Measurements from ENCODE around the gene PLCL2. TPM values are rescaled to one million over a fixed set of nuclear protein-coding genes. Genes with fewer than 3 reads are reported as not detected.
"Not testable (repeated sequence)": the region's sequence is repeated elsewhere in the genome, so short reads cannot be mapped to it uniquely, and the experiment has no call there.

The PLCL2 gene
- total RNA-seq, 1 donor from 2014 or later, result 26.4 TPM

DNA sequence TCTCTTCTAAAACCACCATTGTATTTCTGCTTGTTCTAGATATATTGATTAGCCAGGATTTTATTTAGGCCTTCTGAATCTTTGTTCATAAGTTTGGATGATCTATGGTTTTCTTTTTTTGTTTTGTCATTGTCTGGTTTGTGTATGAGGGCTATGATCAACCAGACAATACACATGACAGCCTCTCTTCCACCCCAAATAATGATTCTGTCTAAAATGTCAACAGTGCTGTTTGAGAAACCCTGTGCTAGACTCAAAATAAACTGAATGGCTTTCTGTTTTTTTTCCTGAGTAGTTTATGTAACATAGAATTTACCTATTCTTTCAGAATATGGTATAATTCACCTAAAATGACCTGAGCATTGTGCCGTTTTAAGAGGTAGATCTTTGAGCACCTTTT lies 66.1 kb downstream of the PLCL2 start:
- H3K4me3 Mint-ChIP-seq, result no peak overlapping the region
- H3K9ac ChIP-seq, result no peak overlapping the region
- no peaks in the 10 kb centered on the region for H3K27me3 Mint-ChIP-seq (ENCODE audit: insufficient read depth, low read depth)
- H3F3A ChIP-seq (ENCODE audit: low read depth), result no peaks in the 10 kb centered on the region
- H3K9me3 Mint-ChIP-seq, result no peaks in the 10 kb centered on the region
- no peaks in the 10 kb centered on the region for H3K36me3 Mint-ChIP-seq
- H3K27me3 ChIP-seq, result no peaks in the 10 kb centered on the region
- H2AFZ ChIP-seq (replicated peaks), result no peak overlapping the region
- no peaks in the 10 kb centered on the region for H3K4me1 ChIP-seq
- no peaks in the 10 kb centered on the region for H3K36me3 ChIP-seq
- peaks cover 76% of the 10 kb centered on the region for H3K79me2 ChIP-seq (ENCODE audit: low read depth)
- no peaks in the 10 kb centered on the region for H4K20me1 ChIP-seq (ENCODE audit: low read depth)
- no peaks in the 10 kb centered on the region for H3K4me1 Mint-ChIP-seq
- TF ChIP-seq CTCF (IDR thresholded peaks at IDR 0.05) (no peak), EZH2phosphoT487 (IDR thresholded peaks at IDR 0.05) (no peak), EZH2 (IDR thresholded peaks at IDR 0.05) (no peak)
- H3K4me2 ChIP-seq, result no peak overlapping the region
- no peaks in the 10 kb centered on the region for H3K9me3 ChIP-seq (ENCODE audit: low read depth)
- DNase-seq (ENCODE audit: low spot score), result no peak
- H3K4me3 ChIP-seq, result no peak overlapping the region
- H3K27ac ChIP-seq, result no peak overlapping the region
- no peak overlapping the region for H3K27ac Mint-ChIP-seq

DNA sequence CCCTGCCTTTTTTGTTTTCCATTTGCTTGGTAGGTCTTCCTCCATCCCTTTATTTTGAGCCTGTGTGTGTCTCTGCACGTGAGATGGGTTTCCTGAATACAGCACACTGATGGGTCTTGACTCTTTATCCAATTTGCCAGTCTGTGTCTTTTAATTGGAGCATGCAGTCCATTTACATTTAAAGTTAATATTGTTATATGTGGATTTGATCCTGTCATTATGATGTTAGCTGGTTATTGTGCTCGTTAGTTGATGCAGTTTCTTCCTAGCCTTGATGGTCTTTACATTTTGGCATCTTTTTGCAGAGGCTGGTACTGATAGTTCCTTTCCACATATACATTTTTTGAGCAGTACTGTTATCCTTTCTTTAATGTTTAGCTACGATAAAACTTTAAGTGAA lies 73.1 kb downstream of the PLCL2 start:
- not testable (repeated sequence) for H3K27ac ChIP-seq; H3F3A ChIP-seq (ENCODE audit: low read depth); H2AFZ ChIP-seq (replicated peaks); H4K20me1 ChIP-seq (ENCODE audit: low read depth); H3K27me3 ChIP-seq; H3K9me3 Mint-ChIP-seq; H3K27me3 Mint-ChIP-seq (ENCODE audit: insufficient read depth, low read depth); H3K4me1 Mint-ChIP-seq; H3K4me2 ChIP-seq; H3K36me3 Mint-ChIP-seq; H3K4me1 ChIP-seq; H3K9me3 ChIP-seq (ENCODE audit: low read depth); H3K9ac ChIP-seq; H3K4me3 Mint-ChIP-seq; H3K27ac Mint-ChIP-seq; DNase-seq (ENCODE audit: low spot score); H3K36me3 ChIP-seq; H3K4me3 ChIP-seq
- H3K79me2 ChIP-seq (ENCODE audit: low read depth), result peaks cover 31% of the 10 kb centered on the region

GRCh38 chr3:16960125-16960524 lies 75.4 kb downstream of the PLCL2 start:
- H3K36me3 ChIP-seq, result no peaks in the 10 kb centered on the region
- H2AFZ ChIP-seq (replicated peaks), result no peak overlapping the region
- H3K4me3 ChIP-seq, result no peak overlapping the region
- H3K27me3 ChIP-seq, result no peaks in the 10 kb centered on the region
- no peak for DNase-seq (ENCODE audit: low spot score)
- H4K20me1 ChIP-seq (ENCODE audit: low read depth), result no peaks in the 10 kb centered on the region
- H3K36me3 Mint-ChIP-seq, result no peaks in the 10 kb centered on the region
- peaks cover 6% of the 10 kb centered on the region for H3K4me1 ChIP-seq
- H3K79me2 ChIP-seq (ENCODE audit: low read depth), result peaks cover 28% of the 10 kb centered on the region
- H3K27ac Mint-ChIP-seq, result no peak overlapping the region
- H3K9me3 ChIP-seq (ENCODE audit: low read depth), result no peaks in the 10 kb centered on the region
- H3K27ac ChIP-seq, result no peak overlapping the region
- no peak overlapping the region for H3K4me3 Mint-ChIP-seq
- peaks cover 3% of the 10 kb centered on the region for H3F3A ChIP-seq (ENCODE audit: low read depth)
- H3K9me3 Mint-ChIP-seq, result peaks cover 5% of the 10 kb centered on the region
- H3K27me3 Mint-ChIP-seq (ENCODE audit: insufficient read depth, low read depth), result no peaks in the 10 kb centered on the region
- H3K9ac ChIP-seq, result no peak overlapping the region
- TF ChIP-seq EZH2 (IDR thresholded peaks at IDR 0.05) (no peak), CTCF (IDR thresholded peaks at IDR 0.05) (no peak), EZH2phosphoT487 (IDR thresholded peaks at IDR 0.05) (no peak)
- no peak overlapping the region for H3K4me2 ChIP-seq
- no peaks in the 10 kb centered on the region for H3K4me1 Mint-ChIP-seq

- no peak for DNase-seq (ENCODE audit: low spot score)
- TF ChIP-seq CTCF (IDR thresholded peaks at IDR 0.05) (no peak), EZH2phosphoT487 (IDR thresholded peaks at IDR 0.05) (no peak), EZH2 (IDR thresholded peaks at IDR 0.05) (no peak)
- Histone ChIP-seq H3K4me2 (no peak overlapping the region), H3K27me3 (no peaks in the 10 kb centered on the region), H3K9me3 (ENCODE audit: low read depth) (no peaks in the 10 kb centered on the region), H3K36me3 (no peaks in the 10 kb centered on the region), H3K79me2 (ENCODE audit: low read depth) (peaks cover 33% of the 10 kb centered on the region), H4K20me1 (ENCODE audit: low read depth) (no peaks in the 10 kb centered on the region), H3K9ac (no peak overlapping the region), H3K4me1 (peaks cover 6% of the 10 kb centered on the region), H2AFZ (replicated peaks) (no peak overlapping the region), H3F3A (ENCODE audit: low read depth) (peaks cover 3% of the 10 kb centered on the region), H3K27ac (no peak overlapping the region), H3K4me3 (no peak overlapping the region)
- Mint-ChIP-seq H3K4me1 (no peaks in the 10 kb centered on the region), H3K27me3 (ENCODE audit: insufficient read depth, low read depth) (no peaks in the 10 kb centered on the region), H3K4me3 (no peak overlapping the region), H3K9me3 (peaks cover 5% of the 10 kb centered on the region), H3K36me3 (no peaks in the 10 kb centered on the region), H3K27ac (no peak overlapping the region)
Observed at GRCh38 chr3:16961621-16962205, 77.0 kb downstream of the PLCL2 start.
